ENCODE measurements around the gene ARL10. TPM values are rescaled to one million over a fixed set of nuclear protein-coding genes. Genes with fewer than 3 reads are reported as not detected.

The ARL10 gene
- total RNA-seq, 1 experiment from 2014 or later: 0.05 TPM

DNA sequence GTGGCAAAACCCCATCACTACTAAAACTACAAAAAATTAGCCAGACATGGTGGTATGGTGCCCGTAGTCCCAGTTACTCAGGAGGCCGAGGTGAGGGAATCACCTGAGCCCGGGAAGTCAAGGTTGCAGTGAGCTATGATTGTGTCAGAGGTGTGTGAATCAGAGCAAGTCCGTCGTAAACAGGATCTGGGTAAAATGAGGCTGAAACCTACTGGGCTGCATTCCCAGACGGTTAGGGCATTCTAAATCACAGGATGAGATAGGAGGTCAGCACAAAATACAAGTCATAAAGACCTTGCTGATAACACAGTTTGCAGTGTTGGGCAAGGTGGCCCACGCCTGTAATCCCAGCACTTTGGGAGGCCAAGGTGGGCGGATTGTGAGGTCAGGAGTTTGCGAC is 53.0 kb downstream of the ARL10 start:
- no peak for TF ChIP-seq CEBPB (IDR thresholded peaks at IDR 0.05; ENCODE audit: low read depth)
- no peak for TF ChIP-seq JUND (IDR thresholded peaks at IDR 0.05)
- TF ChIP-seq, protein P1, sequence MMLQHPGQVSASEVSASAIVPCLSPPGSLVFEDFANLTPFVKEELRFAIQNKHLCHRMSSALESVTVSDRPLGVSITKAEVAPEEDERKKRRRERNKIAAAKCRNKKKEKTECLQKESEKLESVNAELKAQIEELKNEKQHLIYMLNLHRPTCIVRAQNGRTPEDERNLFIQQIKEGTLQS (IDR thresholded peaks at IDR 0.05): no peak
- TF ChIP-seq EGR1 (IDR thresholded peaks at IDR 0.05; ENCODE audit: low read depth): no peak
- no peak for TF ChIP-seq EZH2 (IDR thresholded peaks at IDR 0.05)
- TF ChIP-seq, protein P2, sequence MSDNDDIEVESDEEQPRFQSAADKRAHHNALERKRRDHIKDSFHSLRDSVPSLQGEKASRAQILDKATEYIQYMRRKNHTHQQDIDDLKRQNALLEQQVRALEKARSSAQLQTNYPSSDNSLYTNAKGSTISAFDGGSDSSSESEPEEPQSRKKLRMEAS (IDR thresholded peaks at IDR 0.05): no peak
- no peak for TF ChIP-seq RAD21 (IDR thresholded peaks at IDR 0.05; ENCODE audit: low read depth)
- TF ChIP-seq YY1 (IDR thresholded peaks at IDR 0.05; ENCODE audit: extremely low read depth, insufficient replicate concordance, low read depth, low read length): no peak
- TF ChIP-seq, protein P3, sequence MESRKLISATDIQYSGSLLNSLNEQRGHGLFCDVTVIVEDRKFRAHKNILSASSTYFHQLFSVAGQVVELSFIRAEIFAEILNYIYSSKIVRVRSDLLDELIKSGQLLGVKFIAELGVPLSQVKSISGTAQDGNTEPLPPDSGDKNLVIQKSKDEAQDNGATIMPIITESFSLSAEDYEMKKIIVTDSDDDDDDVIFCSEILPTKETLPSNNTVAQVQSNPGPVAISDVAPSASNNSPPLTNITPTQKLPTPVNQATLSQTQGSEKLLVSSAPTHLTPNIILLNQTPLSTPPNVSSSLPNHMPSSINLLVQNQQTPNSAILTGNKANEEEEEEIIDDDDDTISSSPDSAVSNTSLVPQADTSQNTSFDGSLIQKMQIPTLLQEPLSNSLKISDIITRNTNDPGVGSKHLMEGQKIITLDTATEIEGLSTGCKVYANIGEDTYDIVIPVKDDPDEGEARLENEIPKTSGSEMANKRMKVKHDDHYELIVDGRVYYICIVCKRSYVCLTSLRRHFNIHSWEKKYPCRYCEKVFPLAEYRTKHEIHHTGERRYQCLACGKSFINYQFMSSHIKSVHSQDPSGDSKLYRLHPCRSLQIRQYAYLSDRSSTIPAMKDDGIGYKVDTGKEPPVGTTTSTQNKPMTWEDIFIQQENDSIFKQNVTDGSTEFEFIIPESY (IDR thresholded peaks at IDR 0.05; ENCODE audit: extremely low read depth, insufficient replicate concordance, low read length): no peak
- TF ChIP-seq POLR2AphosphoS5 (IDR thresholded peaks at IDR 0.05; ENCODE audit: low read depth, low read length): no peak
- no peak for TF ChIP-seq ZNF274 (IDR thresholded peaks at IDR 0.05; ENCODE audit: low read depth, low read length)

More for the DNA sequence above, 53.0 kb downstream of the ARL10 start:
- no TSS peak for BruUV-seq (replicated peaks)
- H3K79me2 ChIP-seq (ENCODE audit: insufficient read depth, low read length): peaks cover 17% of the 10 kb centered on the region
- no peak for DNase-seq (ENCODE audit: low read depth, low spot score)
- intact Hi-C loops (cut with micrococcal nuclease): loop anchor here (5.0 kb wide), 1 partner anchor 139 kb away; no protein-coding TSS in a partner anchor
- H4K20me1 ChIP-seq (ENCODE audit: insufficient read depth): no peaks in the 10 kb centered on the region
- peak overlapping the region; percentile 23 for H2AFZ ChIP-seq (ENCODE audit: low read depth, low read length, poor library complexity, severe bottlenecking)
- ATAC-seq: no peak
- H3K27ac ChIP-seq (ENCODE audit: low read depth, low read length): no peak overlapping the region
- H3K9me3 ChIP-seq (ENCODE audit: control insufficient read depth in 1 of 2, insufficient read depth in 1 of 2, low read depth in 1 of 2, low read length in 2 of 2): peaks cover 0 to 3% of the 10 kb centered on the region in 2 experiments; a peak in 1 of 4 replicates
- H3K4me3 ChIP-seq (replicated peaks in 1 of 2; ENCODE audit: low read depth in 1 of 2, low read length in 2 of 2): no peak overlapping the region
- ChIA-PET RAD21 (ENCODE audit: low non-redundant PET in 1 of 2, low total read pairs in 2 of 2, uncharacterized antibody in 2 of 2, unreplicated experiment in 2 of 2) (interaction anchor here in 1 of 2 experiments (0.6 kb wide), 1 partner anchor 21 kb away, joined by 3 read pairs; no protein-coding TSS in a partner anchor), CTCF (interaction anchor here (1.2 kb wide), 1 partner anchor 694 kb away, joined by 3 read pairs; no protein-coding TSS in a partner anchor), POLR2A (interaction anchor here (0.6 kb wide), 1 partner anchor 53 kb away, joined by 8 read pairs; no protein-coding TSS in a partner anchor)
- H3K27me3 ChIP-seq (ENCODE audit: insufficient read depth, low read length): no peaks in the 10 kb centered on the region
- H3K9me2 ChIP-seq (ENCODE audit: insufficient read depth): no peaks in the 10 kb centered on the region
- H3K4me1 ChIP-seq (ENCODE audit: control insufficient read depth in 1 of 2, insufficient read depth in 2 of 2, low read length in 2 of 2): peaks cover 10 to 30% of the 10 kb centered on the region in 2 experiments
- H3K9ac ChIP-seq (ENCODE audit: low read length): no peak overlapping the region
- H3K36me3 ChIP-seq (ENCODE audit: control insufficient read depth in 1 of 2, insufficient read depth in 2 of 2, low read length in 2 of 2): no peaks in the 10 kb centered on the region
- peak overlapping the region; percentile 23; the same call in 1 of the 2 replicates for H3K4me2 ChIP-seq (ENCODE audit: low read length)
